GM18526 (cell line): ENCODE data around the gene GATA5.

Experiments
- POLR2A ChIP-seq: IDR thresholded peaks from 3 replicates; pipeline ENCODE4 v1.6.1; 2011; ENCODE audit not compliant: insufficient read length; ENCODE audit errors: extremely low read depth

The GATA5 gene

DNA sequence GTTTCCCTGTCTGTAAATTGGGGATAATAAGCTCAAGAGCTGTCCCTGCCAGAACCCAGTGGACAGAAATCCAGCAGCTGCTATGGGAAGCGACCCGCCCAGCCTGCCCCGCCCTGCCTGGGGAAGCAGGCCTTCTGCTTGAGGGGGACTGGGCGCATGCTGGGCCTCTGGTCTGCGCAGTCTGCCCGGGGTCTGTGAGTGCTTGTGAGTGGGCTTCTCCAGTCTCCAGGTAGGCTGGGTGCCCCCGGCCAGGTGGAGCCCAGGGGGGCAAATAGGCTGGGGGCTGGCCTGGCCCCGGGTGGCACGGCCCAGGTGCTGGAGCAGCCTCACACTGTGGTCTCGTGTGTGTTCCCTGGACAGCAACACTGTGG, 47.8 kb downstream of the GATA5 start:
- no peak for TF ChIP-seq POLR2A

DNA sequence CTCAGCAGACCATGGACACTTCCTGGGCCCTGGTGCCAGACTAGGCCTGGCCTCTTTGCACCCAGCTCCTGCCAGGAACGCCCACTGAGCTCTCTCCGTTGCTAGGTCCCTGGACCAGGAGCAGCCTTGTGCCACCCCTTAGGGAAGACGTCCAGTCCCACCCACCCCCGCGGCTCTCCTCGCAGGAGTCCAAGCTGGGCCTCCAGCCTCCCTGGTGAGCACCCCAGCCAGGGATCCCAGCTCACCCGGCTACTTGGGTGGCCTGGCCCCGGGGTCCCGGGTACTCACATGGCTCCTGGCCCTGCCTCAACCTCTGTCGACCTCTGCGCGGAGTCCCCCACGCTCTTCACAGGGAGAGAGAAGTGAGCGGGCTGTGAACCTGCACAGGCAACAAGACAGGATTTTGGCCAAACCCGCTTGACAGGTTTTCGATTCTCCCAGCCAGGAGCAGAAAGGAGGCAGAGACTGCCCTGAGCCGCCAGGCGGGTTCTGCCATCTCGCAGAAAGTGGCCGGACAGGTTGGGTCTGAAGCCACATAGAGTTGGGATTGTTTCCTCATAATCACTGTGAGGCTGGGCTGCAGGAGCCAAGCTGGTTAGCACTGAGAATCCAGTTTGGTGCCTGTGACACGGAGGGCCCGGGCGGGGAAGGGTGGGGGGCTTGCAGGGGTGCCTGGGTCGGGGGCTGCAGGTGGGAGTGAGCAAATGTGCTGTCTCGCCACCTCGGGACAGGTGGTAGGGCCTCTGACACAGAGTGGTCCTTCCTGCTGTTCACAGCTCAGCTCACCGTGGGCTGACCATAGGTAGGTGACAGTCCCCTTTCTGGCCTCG, 48.4 kb downstream of the GATA5 start, which contains the start of gene RBBP8NL:
TSS of gene RBBP8NL (minus strand) at position 368 of the 830 bp plus-strand sequence. CDS start 7,892 bp downstream, outside the sequence.
- TF ChIP-seq POLR2A, result no peak

- no peak for TF ChIP-seq POLR2A
Observed at GRCh38 chr20:62426699-62427131, 49.1 kb downstream of the GATA5 start.

GRCh38 chr20:62425281-62426058, 50.3 kb downstream of the GATA5 start:
- TF ChIP-seq POLR2A, result no peak

DNA sequence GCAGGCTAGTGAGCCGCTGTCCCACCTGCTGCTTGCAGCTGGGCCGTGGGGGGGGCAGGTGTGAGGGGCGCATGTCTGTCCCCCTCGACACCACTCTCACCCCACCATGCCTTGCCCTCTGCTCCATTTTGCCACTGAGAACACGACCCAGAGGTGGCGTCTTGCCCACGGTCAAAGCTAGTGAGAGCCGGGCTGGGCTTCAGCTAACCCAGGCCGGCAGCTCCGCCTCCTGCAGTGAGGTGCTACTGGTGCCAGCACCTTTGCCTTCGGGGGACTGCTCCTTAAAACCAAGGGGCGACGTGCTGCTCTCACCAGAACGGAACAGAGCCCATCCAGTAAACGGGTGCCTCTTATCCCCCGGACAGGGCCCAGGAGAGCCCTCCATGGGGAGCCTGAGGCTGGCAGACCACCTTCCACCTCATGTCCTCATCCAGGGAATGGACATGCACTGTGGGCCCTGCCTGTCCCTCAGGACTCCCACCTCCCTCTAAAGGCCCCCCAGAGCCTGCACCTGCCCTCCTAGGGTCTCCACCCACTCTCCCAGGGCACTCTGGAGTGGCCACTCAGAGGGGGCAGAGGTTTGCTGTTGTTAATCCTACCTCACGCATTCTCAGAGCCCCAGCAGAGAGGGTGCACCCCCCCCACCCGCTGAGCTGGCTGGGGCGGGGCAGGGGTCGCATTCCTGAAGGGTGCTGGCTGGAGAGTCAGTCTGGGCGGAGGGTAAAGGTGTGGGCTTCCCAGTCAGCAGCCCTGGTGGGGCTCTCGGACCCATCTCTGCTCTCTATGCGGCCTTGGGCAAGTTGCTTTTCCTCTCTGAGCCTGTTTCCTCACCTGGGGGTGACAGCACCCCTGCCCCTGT, 51.3 kb downstream of the GATA5 start:
- no peak for TF ChIP-seq POLR2A

DNA sequence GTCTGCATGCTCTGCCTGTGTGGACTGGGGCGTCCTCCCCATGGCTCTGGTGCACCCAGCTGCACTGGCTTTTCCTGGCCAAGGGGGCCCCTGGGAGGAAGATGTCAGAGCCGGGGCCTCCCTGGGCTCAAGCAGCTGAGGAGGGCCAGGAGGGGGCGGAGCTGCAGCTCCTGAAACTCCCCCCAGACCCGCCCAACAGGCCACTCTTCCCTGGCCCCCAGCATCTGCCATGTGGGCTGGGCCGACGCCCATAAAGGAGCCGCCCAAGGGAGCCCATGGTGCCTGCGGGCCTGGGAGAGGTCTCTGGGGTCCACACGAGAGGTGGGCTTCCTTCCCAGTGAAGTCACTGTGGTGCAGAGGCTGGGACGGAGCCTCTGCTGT, 52.5 kb downstream of the GATA5 start:
- no peak for TF ChIP-seq POLR2A

DNA sequence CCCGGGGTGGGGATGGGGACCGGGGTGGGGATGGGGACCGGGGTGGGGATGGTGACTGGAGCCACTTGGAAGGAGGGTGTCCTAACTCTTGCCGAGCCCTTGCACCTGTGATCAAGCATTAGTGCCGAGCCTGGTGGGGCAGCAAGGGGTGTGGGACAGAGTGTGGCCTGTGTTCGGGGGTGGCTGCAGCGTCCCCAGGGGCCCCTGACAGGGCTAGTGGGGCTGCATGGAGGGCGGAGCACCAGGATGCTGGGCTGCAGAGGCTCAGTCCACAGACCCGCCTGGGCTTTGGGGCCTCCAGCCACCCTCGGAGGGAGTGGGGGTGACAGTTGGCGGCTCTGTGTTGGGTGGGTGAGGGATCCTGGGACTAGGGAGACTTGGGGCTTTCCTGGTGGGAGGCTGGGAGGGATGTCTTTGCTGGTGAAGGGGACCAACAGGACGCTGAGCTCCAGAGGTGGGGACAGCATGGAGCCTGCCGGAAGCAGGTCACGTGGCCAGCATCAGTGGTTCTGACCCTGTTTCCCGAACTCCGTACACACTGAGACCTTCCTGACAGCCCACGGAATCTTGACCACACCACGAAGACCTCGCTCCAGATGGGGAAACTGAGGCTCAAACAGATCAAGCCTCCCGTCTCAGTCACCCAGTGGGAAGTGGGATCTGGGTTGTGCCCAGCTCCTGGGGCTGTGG, 53.0 kb downstream of the GATA5 start:
- TF ChIP-seq POLR2A, result no peak

- TF ChIP-seq POLR2A, result no peak
Observed at GRCh38 chr20:62421716-62421990, 54.1 kb downstream of the GATA5 start.

DNA sequence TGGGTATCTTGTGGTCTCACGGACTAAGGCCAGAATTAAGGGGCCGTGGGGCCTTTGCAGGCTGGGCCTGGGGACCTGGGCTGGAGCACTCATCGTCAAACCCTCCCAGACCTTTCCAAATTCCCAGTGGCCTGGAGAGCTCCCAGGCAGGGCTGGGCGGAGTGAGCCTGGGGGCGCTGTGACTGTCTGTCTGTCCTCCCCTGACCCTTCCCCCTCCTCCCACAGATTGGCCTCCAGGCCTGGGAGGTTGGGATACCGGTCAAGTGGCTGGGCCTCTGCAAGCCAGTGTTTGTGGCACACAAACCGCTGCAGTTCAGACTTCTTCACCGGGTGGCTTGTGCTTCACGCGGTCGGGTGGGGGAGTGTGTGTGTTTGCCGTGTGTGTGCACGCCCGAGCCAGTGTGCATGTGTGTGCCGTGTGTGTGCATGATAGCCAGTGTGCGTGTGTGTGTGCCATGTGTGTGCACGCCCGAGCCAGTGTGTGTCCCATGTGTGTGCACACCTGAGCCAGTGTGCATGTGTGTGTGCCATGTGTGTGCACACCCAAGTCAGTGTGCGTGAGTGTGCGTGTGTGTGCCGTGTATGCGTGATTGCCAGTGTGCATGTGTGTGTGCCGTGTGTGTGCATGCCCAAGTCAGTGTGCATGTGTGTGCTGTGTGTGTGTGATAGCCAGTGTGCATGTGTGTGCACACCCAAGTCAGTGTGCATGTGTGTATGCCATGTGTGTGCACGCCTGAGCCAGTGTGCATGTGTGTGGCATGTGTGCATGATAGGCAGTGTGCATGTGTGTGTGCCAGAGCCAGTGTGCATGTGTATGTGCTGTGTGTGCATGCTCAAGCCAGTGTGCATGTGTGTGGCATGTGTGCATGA, 54.7 kb downstream of the GATA5 start:
- TF ChIP-seq POLR2A, result no peak

DNA sequence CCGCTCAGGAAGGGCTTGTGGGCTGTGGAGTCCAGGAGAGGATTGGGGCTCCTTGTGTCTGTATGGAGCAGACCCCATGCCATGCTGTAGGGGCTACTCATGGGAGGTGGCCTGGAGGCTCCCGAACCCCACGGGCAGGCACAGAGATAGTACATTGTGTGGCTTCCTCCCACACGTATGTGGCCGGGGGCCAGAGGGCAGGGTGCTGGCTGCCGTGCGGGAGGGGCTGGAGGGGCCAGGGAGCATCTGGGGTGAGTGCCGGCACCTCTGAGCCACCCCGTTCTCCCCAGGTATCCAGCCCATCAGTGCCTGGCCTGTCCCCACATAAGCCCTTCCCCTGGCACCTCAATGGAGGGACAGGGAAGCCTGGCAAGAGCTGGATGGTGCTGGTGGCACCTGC, 56.0 kb downstream of the GATA5 start:
- no peak for TF ChIP-seq POLR2A

GRCh38 chr20:62418709-62419487, 56.9 kb downstream of the GATA5 start:
- no peak for TF ChIP-seq POLR2A

GRCh38 chr20:62417981-62418708, 57.6 kb downstream of the GATA5 start:
- TF ChIP-seq POLR2A, result no peak
